ENCODE results near the gene SHMT2.

The SHMT2 gene

DNA sequence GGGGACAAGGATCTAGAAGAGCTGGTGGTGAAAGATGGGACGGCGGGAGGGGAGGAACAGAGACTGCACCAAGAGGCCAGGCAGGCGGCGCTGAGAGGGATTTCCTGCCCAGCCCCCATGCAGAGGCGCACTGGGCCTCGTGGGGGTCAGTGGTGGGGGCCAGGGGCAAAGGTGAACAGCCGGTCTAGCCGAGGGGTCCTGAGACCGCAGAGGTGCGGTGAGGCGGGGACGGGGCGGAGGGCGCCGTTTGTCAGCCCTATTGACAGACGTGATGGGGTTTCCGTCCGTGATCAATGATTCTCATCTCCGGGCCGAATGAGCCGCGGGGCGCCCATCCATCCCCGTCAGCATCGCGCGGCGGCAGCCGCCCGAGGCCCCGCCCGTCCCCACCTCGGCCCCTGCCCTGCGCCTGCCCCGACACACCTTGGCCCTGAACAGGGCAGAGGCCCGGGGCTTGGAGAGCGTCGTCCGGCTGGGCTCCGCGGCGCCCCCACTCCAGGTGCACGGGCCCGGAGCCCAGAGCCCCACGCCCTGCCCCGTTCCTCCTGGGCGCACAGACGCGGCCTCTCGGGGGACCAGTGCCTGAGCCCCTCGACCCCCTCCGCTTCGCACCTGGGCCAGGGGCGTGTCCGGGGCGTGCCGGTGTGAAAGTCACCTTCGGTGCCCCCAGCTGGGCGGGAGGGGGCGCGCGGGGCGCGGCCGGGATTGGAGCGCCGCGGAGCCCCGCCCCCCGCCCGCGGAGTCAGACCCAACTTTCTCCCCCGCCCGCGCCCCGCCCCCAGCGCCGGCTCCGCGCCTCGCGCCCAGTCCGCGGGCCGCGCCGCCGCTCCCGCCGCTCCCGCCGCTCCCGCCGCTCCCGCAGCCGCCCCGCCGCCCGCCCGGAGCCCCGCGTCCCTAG is 13.2 kb upstream of the SHMT2 start, which contains the start of gene NXPH4:
Gene NXPH4 (plus strand): TSS at position 781 of the 898 bp plus-strand sequence. CDS start 176 bp downstream, outside the sequence.
- DNase-seq: no peak

- peak; percentile 22 for DNase-seq
Observed at GRCh38 chr12:57216921-57217879, 12.3 kb upstream of the SHMT2 start.

- DNase-seq: no peak
Observed at GRCh38 chr12:57218030-57218853, 11.3 kb upstream of the SHMT2 start.

- DNase-seq: no peak
Observed at GRCh38 chr12:57219205-57219992, 10.1 kb upstream of the SHMT2 start.

- DNase-seq: no peak
Observed at GRCh38 chr12:57219993-57220754, 9.3 kb upstream of the SHMT2 start.

- DNase-seq: no peak
Observed at GRCh38 chr12:57220770-57221168, 8.7 kb upstream of the SHMT2 start.

DNA sequence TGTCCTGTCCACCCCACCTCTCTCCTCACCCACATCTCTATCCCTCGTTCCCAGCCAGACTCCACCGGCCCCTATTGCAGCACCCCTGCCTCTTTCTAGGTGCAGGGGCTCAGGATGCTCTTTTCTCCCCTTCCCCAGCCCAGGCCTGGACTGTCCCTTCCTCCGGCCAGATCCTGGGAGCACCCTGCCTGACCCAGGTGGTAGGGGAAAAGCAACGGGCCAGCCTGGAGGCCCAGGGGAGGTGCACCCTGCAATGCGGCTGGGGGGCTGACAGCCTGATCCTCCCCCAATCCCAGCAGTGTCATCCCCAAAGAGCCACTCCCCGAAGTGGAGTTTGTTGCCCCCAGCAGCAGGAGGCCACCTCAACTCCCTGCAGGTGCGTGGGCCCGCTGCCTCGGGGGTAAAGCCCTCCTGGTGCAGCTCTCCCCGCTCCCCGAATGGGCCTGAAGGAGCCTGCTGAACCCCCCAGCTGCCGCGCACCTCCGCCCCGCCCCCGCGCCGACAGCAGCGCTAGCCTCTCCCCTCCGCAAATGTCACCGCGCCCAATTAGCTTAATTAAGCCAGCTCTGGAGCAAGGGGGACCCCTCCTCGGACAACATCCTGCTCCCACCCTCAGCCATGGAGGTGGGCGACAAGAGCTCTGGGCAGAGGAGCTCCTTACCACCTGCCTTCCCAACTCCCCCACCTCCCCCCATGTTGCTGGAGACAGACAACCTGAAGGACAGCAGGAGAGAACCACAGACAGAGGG is 8.2 kb upstream of the SHMT2 start:
- DNase-seq: no peak

- DNase-seq: no peak
Observed at GRCh38 chr12:57222286-57223190, 7.0 kb upstream of the SHMT2 start.

DNA sequence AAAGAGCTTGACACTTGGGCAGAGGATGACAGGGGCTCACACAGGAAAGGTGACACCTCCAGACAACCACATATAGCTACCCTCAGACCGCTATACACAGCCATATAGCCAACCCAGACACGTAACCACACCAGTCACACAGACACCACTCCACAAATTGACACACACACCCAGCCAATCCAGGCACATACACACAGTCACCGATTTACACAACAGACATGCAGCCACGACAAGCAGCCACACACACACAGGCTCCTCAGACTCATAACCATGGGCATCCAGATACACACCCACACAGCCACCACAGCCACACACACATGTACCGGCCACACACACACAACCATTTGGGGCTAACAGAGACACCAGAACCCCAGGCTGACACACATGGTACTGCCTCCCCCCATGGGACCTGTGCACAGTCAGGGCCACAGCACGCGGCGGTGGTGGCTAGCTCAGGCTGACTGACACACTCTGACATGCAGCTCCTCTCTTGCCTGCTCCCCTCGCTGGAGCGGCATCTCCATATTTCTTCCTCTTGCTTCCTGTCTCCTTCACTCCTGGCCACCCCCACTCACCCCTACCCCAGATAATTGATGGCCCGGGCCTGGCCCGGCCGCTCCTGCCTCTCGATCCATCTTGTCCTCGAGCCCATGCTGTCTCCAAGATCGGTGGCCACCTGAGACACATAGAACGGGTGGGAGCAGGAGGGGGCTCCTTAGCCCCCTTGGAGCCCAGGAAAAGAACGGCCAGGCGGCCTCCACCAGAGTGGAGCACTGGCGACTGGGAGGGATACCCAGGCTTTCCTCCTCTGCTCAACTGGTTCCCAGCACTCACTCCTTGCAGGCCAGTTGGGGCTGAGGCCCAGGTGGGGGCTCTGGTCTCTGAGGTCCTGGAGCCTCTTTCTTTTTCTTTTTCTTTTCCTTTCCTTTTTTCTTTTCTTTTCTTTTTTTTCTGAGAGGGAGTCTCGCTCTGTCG is 6.0 kb upstream of the SHMT2 start:
- DNase-seq: no peak

GRCh38 chr12:57224278-57224972 is 5.1 kb upstream of the SHMT2 start:
- no peak for DNase-seq

GRCh38 chr12:57224973-57225679 is 4.4 kb upstream of the SHMT2 start:
- DNase-seq: peak; percentile 87

DNA sequence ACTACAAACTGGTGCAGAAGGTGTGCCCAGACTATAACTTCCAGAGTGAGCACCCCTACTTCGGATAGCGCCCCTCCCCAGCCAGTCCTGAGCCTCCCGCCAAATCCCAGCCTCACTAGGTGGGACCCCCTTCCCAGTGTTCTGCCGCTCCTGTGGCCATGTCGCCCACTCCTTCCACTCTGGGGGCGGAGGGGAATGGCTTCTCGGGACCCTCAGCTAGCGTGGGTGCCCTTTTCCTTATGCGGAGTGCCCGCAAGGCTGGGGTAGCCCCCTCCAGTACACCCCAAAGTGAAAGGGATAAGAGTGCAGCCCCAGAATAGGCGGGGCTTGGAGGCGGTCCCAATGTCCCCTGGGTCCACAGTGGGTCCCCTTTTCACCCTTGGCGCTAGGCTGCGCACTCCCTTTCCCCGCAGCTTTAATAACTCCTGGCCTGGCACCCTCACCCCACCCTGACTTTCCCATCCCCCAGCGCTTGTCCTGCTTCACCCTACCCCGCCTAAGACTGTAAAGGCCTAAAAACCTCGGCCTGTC is 3.8 kb upstream of the SHMT2 start:
- no peak for DNase-seq

DNA sequence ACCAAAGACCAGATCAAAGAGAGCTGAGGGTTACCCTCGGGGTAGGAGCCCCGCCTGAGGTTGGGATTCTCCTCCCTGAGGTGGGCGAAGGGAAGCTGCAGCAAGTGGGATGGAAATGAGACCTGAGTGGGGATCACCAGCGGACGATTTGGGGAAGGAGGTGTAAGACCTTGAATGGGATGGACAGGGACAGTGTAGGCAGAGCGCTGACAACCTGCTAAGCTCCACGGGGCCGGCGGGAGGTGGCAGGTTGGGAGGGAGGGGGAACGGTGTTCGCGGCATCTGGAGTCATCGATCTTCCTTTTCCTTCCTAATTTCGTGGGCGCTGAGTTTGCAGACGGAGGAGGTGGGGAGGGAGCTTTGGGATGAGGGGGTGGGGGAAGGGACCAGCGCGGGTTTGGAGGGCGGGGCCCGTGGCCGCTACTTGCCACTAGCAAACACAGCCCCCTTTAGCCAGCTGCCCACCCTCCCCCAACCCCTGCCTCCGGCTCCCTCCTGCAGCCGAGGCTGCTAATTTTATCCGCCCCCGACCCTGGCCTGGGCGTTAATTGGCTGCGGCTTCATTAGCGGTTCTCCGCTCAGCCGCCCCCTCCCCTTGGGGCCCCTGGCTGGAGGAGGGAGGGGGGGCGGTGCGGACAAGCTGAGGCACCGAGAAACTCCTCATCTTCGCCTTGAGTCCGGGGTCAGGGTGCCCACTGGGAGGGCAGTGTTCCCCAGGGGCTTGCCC is 2.8 kb upstream of the SHMT2 start:
- DNase-seq: no peak

DNA sequence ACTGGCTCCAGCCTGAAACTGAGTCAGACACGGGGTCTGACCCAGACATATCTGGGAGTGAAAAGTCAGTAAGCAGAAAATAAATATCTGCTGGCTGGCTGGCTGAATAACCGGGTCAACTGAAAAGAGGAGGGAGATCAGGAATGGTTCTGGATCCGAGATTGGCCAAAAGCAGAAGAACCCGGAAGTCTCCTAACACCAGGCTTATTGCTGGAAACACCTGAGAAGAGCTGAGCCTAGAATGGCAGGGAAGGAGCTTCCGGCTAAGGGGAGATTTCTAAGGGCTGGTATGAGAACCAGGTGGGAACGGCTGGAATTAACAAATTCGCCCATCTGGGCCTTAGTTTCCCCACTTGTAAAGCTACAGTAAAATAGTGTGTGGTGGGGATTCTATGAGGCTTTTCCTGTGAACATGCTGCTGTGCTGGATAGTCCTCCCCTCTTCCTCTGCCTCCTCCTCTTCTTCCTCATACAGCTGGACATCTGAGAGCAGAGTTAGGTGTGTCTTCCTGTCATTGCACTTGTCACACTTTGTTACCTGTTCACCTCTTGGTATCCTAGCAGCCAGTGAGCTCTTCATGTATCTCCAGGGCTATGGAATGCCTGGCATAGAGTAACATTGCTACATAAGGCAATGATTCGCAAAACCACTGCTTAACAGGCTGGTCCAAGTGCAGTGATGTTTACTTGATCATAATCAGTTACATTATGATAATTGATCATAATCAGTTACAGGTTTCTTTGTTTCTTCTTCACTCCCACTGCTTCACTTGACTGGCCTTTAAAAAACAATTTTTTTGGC is 2.0 kb upstream of the SHMT2 start:
- DNase-seq: no peak
